Measurements from ENCODE around the gene CALML5. TPM values are rescaled to one million over a fixed set of nuclear protein-coding genes. Genes with fewer than 3 reads are reported as not detected.

Gene CALML5
- total RNA-seq, 1 experiment from 2014 or later, result not detected

GRCh38 chr10:5509691-5510090 is 10.3 kb upstream of the CALML5 start:
- H3K4me1 ChIP-seq (ENCODE audit: insufficient read depth, low read length), result no peaks in the 10 kb centered on the region
- no peak overlapping the region for H3K27ac ChIP-seq (ENCODE audit: low read length)
- no peak for ATAC-seq
- H3K36me3 ChIP-seq (ENCODE audit: low read depth, low read length), result no peaks in the 10 kb centered on the region
- H3K9me2 ChIP-seq (replicated peaks; ENCODE audit: low read length), result no peaks in the 10 kb centered on the region
- no peaks in the 10 kb centered on the region for H3K79me2 ChIP-seq (ENCODE audit: low read length)
- TF ChIP-seq CTCF (conservative IDR thresholded peaks at IDR 0.05; ENCODE audit: low read depth, low read length) (no peak), EZH2 (IDR thresholded peaks at IDR 0.05; ENCODE audit: low read length, unreplicated experiment) (no peak), EZH2phosphoT487 (IDR thresholded peaks at IDR 0.05; ENCODE audit: borderline replicate concordance, low read length) (no peak)
- DNase-seq, result no peak
- H4K20me1 ChIP-seq (ENCODE audit: low read length), result no peaks in the 10 kb centered on the region
- POLR2A ChIA-PET (ENCODE audit: unreplicated experiment), result no interaction called here
- H3K4me2 ChIP-seq (ENCODE audit: low read length), result no peak overlapping the region
- no peak overlapping the region for H3K4me3 ChIP-seq (ENCODE audit: low read length)
- no peak overlapping the region for H2AFZ ChIP-seq (ENCODE audit: low read length)
- CTCF ChIA-PET, result no interaction called here
- no peaks in the 10 kb centered on the region for H3F3A ChIP-seq (ENCODE audit: low read length, unreplicated experiment)
- no peak overlapping the region for H3K9ac ChIP-seq (ENCODE audit: low read length)
- BruUV-seq (replicated peaks), result no TSS peak
- H3K9me3 ChIP-seq (ENCODE audit: low read length), result no peaks in the 10 kb centered on the region
- H3K27me3 ChIP-seq (ENCODE audit: low read length), result no peaks in the 10 kb centered on the region
- intact Hi-C loops (cut with micrococcal nuclease), result no loop called here

GRCh38 chr10:5509236-5509635 is 9.9 kb upstream of the CALML5 start:
- Histone ChIP-seq H3K27me3 (ENCODE audit: low read length) (no peaks in the 10 kb centered on the region), H3F3A (ENCODE audit: low read length, unreplicated experiment) (no peaks in the 10 kb centered on the region), H3K9me2 (replicated peaks; ENCODE audit: low read length) (no peaks in the 10 kb centered on the region), H3K27ac (ENCODE audit: low read length) (no peak overlapping the region), H3K4me3 (ENCODE audit: low read length) (no peak overlapping the region), H3K4me2 (ENCODE audit: low read length) (no peak overlapping the region), H3K9ac (ENCODE audit: low read length) (no peak overlapping the region), H2AFZ (ENCODE audit: low read length) (no peak overlapping the region), H4K20me1 (ENCODE audit: low read length) (no peaks in the 10 kb centered on the region), H3K36me3 (ENCODE audit: low read depth, low read length) (no peaks in the 10 kb centered on the region), H3K4me1 (ENCODE audit: insufficient read depth, low read length) (peaks cover 4% of the 10 kb centered on the region), H3K79me2 (ENCODE audit: low read length) (no peaks in the 10 kb centered on the region), H3K9me3 (ENCODE audit: low read length) (no peaks in the 10 kb centered on the region)
- CTCF ChIA-PET, result no interaction called here
- DNase-seq, result no peak
- BruUV-seq (replicated peaks), result no TSS peak
- ATAC-seq, result no peak
- TF ChIP-seq CTCF (conservative IDR thresholded peaks at IDR 0.05; ENCODE audit: low read depth, low read length) (no peak), EZH2 (IDR thresholded peaks at IDR 0.05; ENCODE audit: low read length, unreplicated experiment) (no peak), EZH2phosphoT487 (IDR thresholded peaks at IDR 0.05; ENCODE audit: borderline replicate concordance, low read length) (no peak)
- POLR2A ChIA-PET (ENCODE audit: unreplicated experiment), result no interaction called here
- intact Hi-C loops (cut with micrococcal nuclease), result no loop called here

GRCh38 chr10:5508786-5509185 is 9.4 kb upstream of the CALML5 start:
- no peak overlapping the region for H3K4me3 ChIP-seq (ENCODE audit: low read length)
- CTCF ChIA-PET, result no interaction called here
- H3K27ac ChIP-seq (ENCODE audit: low read length), result no peak overlapping the region
- no peaks in the 10 kb centered on the region for H3K36me3 ChIP-seq (ENCODE audit: low read depth, low read length)
- no peak overlapping the region for H3K9ac ChIP-seq (ENCODE audit: low read length)
- POLR2A ChIA-PET (ENCODE audit: unreplicated experiment), result no interaction called here
- no peaks in the 10 kb centered on the region for H3K9me2 ChIP-seq (replicated peaks; ENCODE audit: low read length)
- H3K79me2 ChIP-seq (ENCODE audit: low read length), result no peaks in the 10 kb centered on the region
- no peak for ATAC-seq
- TF ChIP-seq EZH2 (IDR thresholded peaks at IDR 0.05; ENCODE audit: low read length, unreplicated experiment), result no peak
- TF ChIP-seq EZH2phosphoT487 (IDR thresholded peaks at IDR 0.05; ENCODE audit: borderline replicate concordance, low read length), result no peak
- TF ChIP-seq CTCF (conservative IDR thresholded peaks at IDR 0.05; ENCODE audit: low read depth, low read length), result no peak
- peaks cover 9% of the 10 kb centered on the region for H3K4me1 ChIP-seq (ENCODE audit: insufficient read depth, low read length)
- BruUV-seq (replicated peaks), result no TSS peak
- H3K9me3 ChIP-seq (ENCODE audit: low read length), result no peaks in the 10 kb centered on the region
- intact Hi-C loops (cut with micrococcal nuclease), result no loop called here
- no peaks in the 10 kb centered on the region for H3F3A ChIP-seq (ENCODE audit: low read length, unreplicated experiment)
- no peaks in the 10 kb centered on the region for H4K20me1 ChIP-seq (ENCODE audit: low read length)
- H2AFZ ChIP-seq (ENCODE audit: low read length), result no peak overlapping the region
- DNase-seq, result no peak
- no peak overlapping the region for H3K4me2 ChIP-seq (ENCODE audit: low read length)
- no peaks in the 10 kb centered on the region for H3K27me3 ChIP-seq (ENCODE audit: low read length)
